SK-N-SH treated with all-trans-retinoic acid at 6 μM for 48 hours (cell line): ENCODE data around the gene HGS.

Experiments used
- CSDC2 ChIP-seq: fragments of 250-450 bp; sonication (Bioruptor Pico); IDR thresholded peaks from 2 replicates; pipeline ENCODE4 v1.5.0; 2020; ENCODE audit warnings: mild to moderate bottlenecking, moderate library complexity
- RARB ChIP-seq: fragments of 250-450 bp; sonication (Bioruptor Pico); IDR thresholded peaks from 2 replicates; pipeline ENCODE4 v1.8.0; 2021; ENCODE audit warnings: mild to moderate bottlenecking, moderate library complexity
- ZFP30 ChIP-seq: fragments of 450-650 bp; formaldehyde crosslinking; IDR thresholded peaks from 2 replicates; pipeline ENCODE4 v1.5.0; 2022; ENCODE audit warnings: mild to moderate bottlenecking, moderate library complexity

DNA sequence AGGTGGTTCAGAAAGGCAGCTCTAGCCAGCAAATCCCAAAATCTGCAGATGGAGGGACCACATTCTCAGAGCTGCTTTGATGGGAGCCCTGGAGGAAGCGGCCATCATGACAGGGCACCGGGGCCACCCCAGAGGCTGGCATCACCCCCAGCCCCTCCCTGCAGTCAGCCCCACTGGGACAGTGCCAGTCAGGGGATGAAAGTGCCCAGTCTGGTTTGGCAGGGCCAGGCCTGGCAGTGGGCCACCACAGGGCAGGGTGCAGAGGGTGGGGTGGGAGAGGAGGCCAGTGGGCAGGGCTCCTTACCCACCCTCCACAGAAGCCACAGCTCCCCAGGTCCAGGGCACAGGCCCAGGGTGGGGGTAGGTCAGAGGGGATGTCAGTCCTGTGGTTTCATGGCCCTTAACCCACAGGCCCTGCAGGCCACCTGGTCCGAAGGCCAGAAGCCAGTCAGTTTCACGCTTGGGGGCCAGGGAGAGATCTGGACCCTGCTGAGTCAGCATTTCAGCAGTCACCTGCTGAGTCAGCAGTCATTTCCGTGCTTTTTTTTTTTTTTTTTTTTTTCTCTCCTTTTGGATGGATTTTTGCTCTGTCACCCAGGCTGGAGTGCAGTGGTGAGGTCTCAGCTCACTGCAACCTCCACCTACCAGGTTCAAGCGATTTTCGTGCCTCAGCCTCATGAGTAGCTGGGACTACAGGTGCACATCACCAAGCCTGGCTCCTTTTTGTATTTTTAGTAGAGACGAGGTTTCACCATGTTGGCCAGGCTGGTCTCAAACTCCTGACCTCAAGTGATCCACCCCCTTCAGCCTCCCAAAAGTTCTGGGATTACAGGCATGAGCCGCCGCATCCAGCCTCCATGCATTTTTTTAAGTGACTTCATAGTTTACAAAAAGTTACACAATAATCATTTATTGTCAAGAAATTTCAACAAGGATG, 38.6 kb downstream of the HGS start:
- TF ChIP-seq CSDC2 = no peak
- no peak for TF ChIP-seq ZFP30 (CRISPR knock-in tag)
- no peak for TF ChIP-seq RARB (CRISPR knock-in tag)
